ENCODE measurements around the gene TARS1.
"Not testable (repeated sequence)": the region's sequence is repeated elsewhere in the genome, so short reads cannot be mapped to it uniquely, and the experiment has no call there.

The TARS1 gene

DNA sequence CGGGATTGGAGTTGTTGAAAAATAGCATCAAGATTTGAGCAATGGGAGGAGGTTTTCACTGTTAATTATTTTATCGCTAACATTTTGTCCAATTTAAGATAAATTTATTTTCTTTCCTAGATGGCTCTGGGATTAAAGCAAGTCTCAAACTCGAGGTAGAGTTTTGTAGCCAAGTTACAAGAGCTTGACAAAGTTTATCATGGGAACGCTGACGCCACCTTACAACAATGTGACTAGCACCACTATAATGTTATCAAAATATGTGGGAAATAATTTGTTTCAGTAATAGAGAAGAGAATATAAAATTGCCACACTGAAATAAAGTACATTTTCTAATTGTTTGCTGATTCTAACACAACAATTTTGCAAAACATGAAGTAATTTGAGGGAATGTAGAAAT lies 19.8 kb upstream of the TARS1 start:
- no peaks in the 10 kb centered on the region for H3K4me1 ChIP-seq (ENCODE audit: control insufficient read depth, insufficient read depth, low read length)
- no peaks in the 10 kb centered on the region for H3K9me3 ChIP-seq (ENCODE audit: control insufficient read depth, low read length)
- no peak overlapping the region for H3K9ac ChIP-seq (ENCODE audit: low read length)
- no peaks in the 10 kb centered on the region for H3K27me3 ChIP-seq (ENCODE audit: control insufficient read depth, insufficient read depth, low read length)
- H3K4me3 ChIP-seq (ENCODE audit: low read length), result no peak overlapping the region
- no peaks in the 10 kb centered on the region for H3K36me3 ChIP-seq (ENCODE audit: control insufficient read depth, insufficient read depth, low read length)

DNA sequence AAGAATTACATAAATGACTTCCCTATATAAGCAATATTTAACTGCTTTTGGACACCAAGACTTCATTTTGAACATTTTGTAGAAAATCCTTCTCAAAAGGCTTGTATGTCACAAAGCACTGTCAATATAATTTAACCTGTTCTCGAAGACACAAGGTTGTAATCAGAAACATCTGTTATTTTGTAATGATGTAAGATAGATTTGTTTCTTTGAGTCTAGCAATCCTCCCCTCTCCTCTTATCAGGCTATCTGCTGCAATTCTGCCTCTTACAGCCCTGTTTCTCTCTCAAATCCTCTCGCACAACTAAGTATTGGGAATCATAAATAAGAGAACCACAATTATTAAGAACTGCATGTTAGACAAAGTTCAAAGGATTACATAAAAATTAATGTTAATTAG lies 18.6 kb upstream of the TARS1 start:
- H3K9me3 ChIP-seq (ENCODE audit: control insufficient read depth, low read length), result no peaks in the 10 kb centered on the region
- no peak overlapping the region for H3K9ac ChIP-seq (ENCODE audit: low read length)
- no peaks in the 10 kb centered on the region for H3K4me1 ChIP-seq (ENCODE audit: control insufficient read depth, insufficient read depth, low read length)
- no peaks in the 10 kb centered on the region for H3K36me3 ChIP-seq (ENCODE audit: control insufficient read depth, insufficient read depth, low read length)
- H3K4me3 ChIP-seq (ENCODE audit: low read length), result no peak overlapping the region
- no peaks in the 10 kb centered on the region for H3K27me3 ChIP-seq (ENCODE audit: control insufficient read depth, insufficient read depth, low read length)

DNA sequence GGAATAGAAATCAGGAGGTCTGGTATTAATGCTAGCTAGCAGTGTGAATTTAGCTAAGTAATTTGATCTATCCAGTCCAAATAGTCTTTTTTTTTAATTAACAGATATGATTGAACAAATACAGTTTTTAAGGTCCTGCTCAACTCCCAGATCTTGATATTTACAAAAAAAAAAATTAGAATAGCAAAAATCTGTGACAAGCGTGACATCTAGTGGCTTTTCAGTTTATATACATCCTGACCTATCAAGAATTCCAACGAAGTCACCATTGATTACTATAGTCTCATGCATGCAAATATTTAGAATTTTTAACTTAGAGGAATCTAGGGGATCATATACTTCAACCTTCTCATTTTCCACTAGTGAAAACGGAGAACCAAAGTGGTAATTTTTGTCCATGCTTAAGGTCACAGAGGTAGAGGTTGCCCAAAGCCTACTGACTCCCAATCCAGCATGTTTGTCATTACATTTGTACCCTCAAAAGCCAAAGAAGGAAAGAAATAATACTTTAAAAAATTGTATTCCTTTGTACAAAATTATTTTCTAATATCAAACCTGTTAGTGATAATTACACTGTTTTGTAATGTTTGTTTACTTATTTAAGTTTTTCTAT lies 17.6 kb upstream of the TARS1 start:
- H3K9ac ChIP-seq (ENCODE audit: low read length), result no peak overlapping the region
- H3K27me3 ChIP-seq (ENCODE audit: control insufficient read depth, insufficient read depth, low read length), result no peaks in the 10 kb centered on the region
- no peaks in the 10 kb centered on the region for H3K4me1 ChIP-seq (ENCODE audit: control insufficient read depth, insufficient read depth, low read length)
- no peaks in the 10 kb centered on the region for H3K36me3 ChIP-seq (ENCODE audit: control insufficient read depth, insufficient read depth, low read length)
- no peak overlapping the region for H3K4me3 ChIP-seq (ENCODE audit: low read length)
- H3K9me3 ChIP-seq (ENCODE audit: control insufficient read depth, low read length), result no peaks in the 10 kb centered on the region

DNA sequence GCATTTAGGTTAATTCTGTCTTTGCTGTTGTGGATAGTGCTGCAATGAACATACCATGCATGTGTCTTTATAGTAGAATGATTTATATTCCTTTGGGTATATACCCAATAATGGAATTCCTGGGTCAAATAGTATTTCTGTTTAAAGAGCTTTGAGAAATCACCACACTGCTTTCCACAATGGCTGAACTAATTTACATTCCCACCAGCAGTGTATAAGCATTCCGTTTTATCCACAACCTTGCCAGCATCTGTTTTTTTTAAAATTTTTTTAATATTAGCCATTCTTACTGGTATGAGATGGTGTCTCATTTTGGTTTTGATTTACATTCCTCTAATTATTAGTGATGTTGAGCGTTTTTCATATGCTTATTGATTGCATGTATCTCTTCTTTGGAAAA lies 15.5 kb upstream of the TARS1 start:
- Histone ChIP-seq H3K9me3 (ENCODE audit: control insufficient read depth, low read length) (no peaks in the 10 kb centered on the region), H3K4me1 (ENCODE audit: control insufficient read depth, insufficient read depth, low read length) (no peaks in the 10 kb centered on the region), H3K9ac (ENCODE audit: low read length) (no peak overlapping the region), H3K36me3 (ENCODE audit: control insufficient read depth, insufficient read depth, low read length) (no peaks in the 10 kb centered on the region), H3K27me3 (ENCODE audit: control insufficient read depth, insufficient read depth, low read length) (no peaks in the 10 kb centered on the region), H3K4me3 (ENCODE audit: low read length) (no peak overlapping the region)

DNA sequence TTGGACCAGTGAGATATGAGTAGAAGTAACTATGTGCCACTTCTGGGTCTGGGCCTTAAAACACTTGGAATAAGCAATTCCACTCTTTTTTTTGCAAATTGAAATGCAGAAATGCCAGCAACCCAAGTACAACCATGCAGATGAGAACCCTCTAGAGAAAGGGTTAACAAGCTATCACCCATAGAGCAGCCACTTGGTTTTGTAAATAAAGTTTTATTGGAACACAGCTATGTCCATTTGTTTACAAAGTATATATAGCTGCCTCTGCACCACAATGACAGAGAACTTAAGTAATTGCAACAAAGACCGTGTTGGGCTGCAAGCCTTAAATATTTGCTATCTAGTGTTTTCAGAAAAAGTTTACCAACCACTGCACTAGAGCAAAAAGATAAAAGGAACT lies 9.8 kb upstream of the TARS1 start:
- Histone ChIP-seq H3K4me1 (ENCODE audit: control insufficient read depth, insufficient read depth, low read length) (no peaks in the 10 kb centered on the region), H3K36me3 (ENCODE audit: control insufficient read depth, insufficient read depth, low read length) (no peaks in the 10 kb centered on the region), H3K27me3 (ENCODE audit: control insufficient read depth, insufficient read depth, low read length) (no peaks in the 10 kb centered on the region), H3K4me3 (ENCODE audit: low read length) (no peak overlapping the region), H3K9me3 (ENCODE audit: control insufficient read depth, low read length) (no peaks in the 10 kb centered on the region), H3K9ac (ENCODE audit: low read length) (no peak overlapping the region)

DNA sequence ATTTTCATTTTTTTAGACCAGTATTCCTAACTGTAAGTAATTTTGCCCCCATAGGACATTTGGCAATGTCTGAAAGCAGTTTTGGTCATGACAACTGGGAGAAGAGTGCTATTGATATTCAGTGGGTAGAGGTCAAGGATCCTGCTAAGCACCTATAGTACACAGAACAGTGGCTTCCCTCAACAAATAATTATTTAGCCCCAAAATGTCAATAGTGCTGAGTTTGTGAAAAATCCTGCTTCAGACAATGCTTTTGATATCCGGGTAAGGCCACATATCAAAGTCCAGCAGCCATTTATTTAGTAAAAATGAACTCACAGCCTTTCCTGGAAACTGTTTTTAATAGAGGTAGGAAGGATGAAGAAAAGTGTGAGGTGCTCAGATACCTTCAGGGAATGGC lies 8.1 kb upstream of the TARS1 start:
- no peak overlapping the region for H3K9ac ChIP-seq (ENCODE audit: low read length)
- H3K27me3 ChIP-seq (ENCODE audit: control insufficient read depth, insufficient read depth, low read length), result no peaks in the 10 kb centered on the region
- no peaks in the 10 kb centered on the region for H3K4me1 ChIP-seq (ENCODE audit: control insufficient read depth, insufficient read depth, low read length)
- H3K4me3 ChIP-seq (ENCODE audit: low read length), result no peak overlapping the region
- H3K36me3 ChIP-seq (ENCODE audit: control insufficient read depth, insufficient read depth, low read length), result no peaks in the 10 kb centered on the region
- H3K9me3 ChIP-seq (ENCODE audit: control insufficient read depth, low read length), result no peaks in the 10 kb centered on the region

DNA sequence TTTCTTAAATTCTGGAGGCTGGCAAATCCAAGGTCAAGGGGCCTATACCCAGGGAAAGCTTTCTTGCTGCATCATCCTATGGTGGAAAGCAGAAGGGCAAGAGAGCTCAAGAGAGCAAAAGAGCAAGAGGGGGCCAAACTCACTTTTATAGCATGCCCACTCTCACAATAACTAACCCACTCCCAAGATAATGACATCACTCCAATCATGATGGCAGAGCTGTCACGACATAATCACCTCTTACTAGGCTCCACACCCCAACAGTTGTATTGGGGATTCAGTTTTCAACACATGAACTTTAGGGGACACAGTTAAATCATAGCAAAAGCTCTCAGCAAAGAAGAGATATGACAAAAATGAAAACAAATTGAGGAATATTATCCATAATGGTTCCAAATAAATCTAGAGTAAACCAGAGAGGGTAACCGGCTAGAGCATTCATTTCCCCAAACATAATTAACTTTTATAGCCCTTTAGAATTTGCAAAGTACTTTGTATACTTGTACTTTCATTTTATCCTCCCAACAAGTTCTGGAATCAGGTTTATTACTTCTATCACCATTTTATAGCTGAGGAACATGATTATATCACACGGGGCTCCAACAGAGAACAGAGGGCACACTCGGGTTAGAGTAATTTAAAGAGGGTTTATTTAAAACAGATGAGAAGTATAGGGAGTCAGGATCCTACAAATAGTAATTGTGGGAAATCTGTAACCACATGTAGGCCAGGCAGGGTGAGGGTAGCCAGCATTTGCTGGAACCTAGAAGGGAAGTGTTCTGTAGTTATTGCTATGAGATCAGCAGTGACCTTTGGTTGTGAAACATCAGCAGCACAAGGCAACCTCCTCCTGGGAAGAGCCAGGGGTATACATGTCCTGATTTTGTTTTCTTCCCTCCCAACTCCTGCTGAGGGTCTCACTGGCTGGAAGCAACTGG lies 7.2 kb upstream of the TARS1 start:
- no peak overlapping the region for H3K9ac ChIP-seq (ENCODE audit: low read length)
- H3K9me3 ChIP-seq (ENCODE audit: control insufficient read depth, low read length), result no peaks in the 10 kb centered on the region
- H3K36me3 ChIP-seq (ENCODE audit: control insufficient read depth, insufficient read depth, low read length), result no peaks in the 10 kb centered on the region
- no peaks in the 10 kb centered on the region for H3K27me3 ChIP-seq (ENCODE audit: control insufficient read depth, insufficient read depth, low read length)
- no peak overlapping the region for H3K4me3 ChIP-seq (ENCODE audit: low read length)
- no peaks in the 10 kb centered on the region for H3K4me1 ChIP-seq (ENCODE audit: control insufficient read depth, insufficient read depth, low read length)

DNA sequence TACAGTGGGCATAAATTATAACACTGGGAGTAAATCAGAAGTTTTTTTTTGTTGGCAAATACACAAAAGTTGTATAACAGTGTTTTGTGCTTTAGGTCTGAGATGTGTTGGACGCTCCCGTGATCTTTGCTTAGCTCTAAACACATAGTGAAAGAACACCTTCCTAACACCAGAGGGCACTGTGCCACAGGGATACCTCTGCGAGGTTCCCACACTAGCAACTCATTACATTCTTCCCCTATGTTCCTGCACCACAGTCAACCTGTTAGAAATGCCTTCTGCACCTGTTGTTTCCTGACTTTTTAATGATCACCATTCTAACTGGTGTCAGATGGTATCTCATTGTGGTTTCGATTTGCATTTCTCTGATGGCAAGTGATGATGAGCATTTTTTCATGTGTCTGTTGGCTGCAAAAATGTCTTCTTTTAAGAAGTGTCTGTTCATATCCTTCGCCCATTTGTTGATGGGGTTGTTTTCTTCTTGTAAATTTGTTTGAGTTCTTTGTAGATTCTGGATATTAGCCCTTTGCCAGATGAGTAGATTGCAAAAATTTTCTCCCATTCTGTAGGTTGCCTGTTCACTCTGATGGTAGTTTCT lies 4.8 kb upstream of the TARS1 start:
- not testable (repeated sequence) for H3K9ac ChIP-seq (ENCODE audit: low read length); H3K9me3 ChIP-seq (ENCODE audit: control insufficient read depth, low read length); H3K27me3 ChIP-seq (ENCODE audit: control insufficient read depth, insufficient read depth, low read length); H3K36me3 ChIP-seq (ENCODE audit: control insufficient read depth, insufficient read depth, low read length); H3K4me3 ChIP-seq (ENCODE audit: low read length); H3K4me1 ChIP-seq (ENCODE audit: control insufficient read depth, insufficient read depth, low read length)

DNA sequence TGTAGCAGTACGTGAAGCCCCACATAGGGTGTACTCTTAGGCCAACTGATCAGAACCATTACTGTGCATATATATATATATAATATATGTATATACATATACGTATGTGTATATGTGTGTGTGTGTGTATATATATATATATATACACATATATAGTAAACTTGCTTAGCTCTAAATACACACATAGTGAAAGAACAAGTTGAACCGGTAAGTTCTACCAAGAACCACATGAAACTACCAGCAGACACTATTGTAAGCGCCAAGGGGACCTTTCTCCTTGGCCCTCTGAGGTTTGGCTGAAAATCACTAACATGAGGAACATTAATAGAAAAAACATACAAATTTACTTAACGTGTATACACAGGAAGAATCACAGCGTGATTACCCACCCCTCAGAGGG lies 1.8 kb upstream of the TARS1 start:
- Histone ChIP-seq H3K27me3 (ENCODE audit: control insufficient read depth, insufficient read depth, low read length) (no peaks in the 10 kb centered on the region), H3K4me3 (ENCODE audit: low read length) (peak overlapping the region; percentile 98), H3K4me1 (ENCODE audit: control insufficient read depth, insufficient read depth, low read length) (peaks cover 6% of the 10 kb centered on the region), H3K9me3 (ENCODE audit: control insufficient read depth, low read length) (no peaks in the 10 kb centered on the region), H3K9ac (ENCODE audit: low read length) (peak overlapping the region; percentile 89), H3K36me3 (ENCODE audit: control insufficient read depth, insufficient read depth, low read length) (no peaks in the 10 kb centered on the region)

DNA sequence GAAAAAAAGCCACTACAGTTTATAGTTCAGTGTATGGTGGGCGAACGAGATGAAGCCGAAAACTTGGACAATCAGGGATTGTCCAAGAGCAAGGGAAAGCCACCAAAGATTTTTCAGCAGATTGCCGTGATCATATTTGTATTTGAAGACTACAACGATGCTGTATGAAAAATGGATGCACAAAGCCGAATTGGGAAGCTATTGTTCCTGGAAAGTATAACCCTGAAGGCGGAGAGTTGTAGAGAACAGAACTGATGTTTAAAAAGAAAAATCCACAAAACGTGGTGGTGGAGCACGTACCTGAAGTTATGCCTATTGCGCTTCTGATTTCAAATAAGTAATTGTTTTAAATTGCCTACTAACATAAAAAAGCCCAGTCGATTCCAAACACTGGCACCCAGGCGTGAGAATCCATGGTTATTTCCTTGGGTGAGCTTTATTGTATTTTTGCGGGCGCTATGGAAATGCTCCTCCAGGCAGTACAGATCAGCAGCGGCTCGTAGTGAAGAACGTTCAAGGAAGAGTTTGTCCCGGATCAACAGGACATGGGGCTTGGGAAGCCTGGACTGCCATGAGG lies 772 bp upstream of the TARS1 start:
- no peaks in the 10 kb centered on the region for H3K27me3 ChIP-seq (ENCODE audit: control insufficient read depth, insufficient read depth, low read length)
- no peaks in the 10 kb centered on the region for H3K9me3 ChIP-seq (ENCODE audit: control insufficient read depth, low read length)
- H3K4me1 ChIP-seq (ENCODE audit: control insufficient read depth, insufficient read depth, low read length), result peaks cover 6% of the 10 kb centered on the region
- H3K4me3 ChIP-seq (ENCODE audit: low read length), result peak overlapping the region; percentile 98
- H3K36me3 ChIP-seq (ENCODE audit: control insufficient read depth, insufficient read depth, low read length), result no peaks in the 10 kb centered on the region
- H3K9ac ChIP-seq (ENCODE audit: low read length), result peak overlapping the region; percentile 89

DNA sequence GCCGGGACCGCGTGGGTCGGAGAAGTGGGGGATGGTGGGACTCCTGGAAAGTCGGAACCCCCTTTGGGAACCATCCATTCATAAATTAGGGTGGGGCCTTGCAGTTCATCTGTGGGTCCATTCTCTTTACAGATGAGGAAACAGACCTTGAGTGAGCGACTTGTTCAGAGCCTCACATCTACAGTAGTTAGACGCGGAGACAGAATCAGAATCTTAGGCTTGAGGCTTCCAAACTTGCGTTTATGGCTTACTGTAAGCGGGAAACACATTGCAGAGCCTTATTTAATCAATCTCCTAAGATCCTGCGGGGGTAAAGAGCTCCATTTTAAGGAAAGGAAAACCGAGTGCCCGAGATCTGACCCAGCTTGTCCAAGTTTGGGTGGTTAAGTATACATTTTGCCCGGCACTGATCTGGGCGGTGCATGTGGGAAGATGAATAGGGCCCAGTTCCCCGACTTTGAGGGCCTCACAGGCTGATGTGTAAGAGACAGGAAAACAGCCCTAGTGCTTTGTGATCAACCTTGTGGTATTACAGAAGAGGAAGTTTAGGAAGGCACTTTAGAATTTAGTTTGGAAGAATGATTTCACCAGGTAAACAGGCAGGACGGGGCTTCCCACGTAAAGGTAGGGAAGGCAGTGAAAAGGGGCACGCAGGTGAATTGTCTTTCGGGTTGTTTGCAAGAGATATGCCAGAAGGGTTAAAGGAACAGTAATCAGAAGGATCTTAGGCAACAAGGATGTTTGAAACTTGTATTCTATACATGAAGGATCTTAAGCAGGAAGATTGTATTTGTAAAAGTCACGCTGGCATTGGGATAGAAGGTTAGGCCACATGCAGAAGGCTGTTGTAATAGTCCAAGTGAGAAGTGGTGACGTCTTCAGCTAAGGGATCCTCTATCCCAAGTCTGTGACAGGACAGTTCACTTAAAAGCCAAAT lies 744 bp downstream of the TARS1 start:
- Histone ChIP-seq H3K27me3 (ENCODE audit: control insufficient read depth, insufficient read depth, low read length) (no peaks in the 10 kb centered on the region), H3K4me3 (ENCODE audit: low read length) (peak overlapping the region; percentile 96), H3K4me1 (ENCODE audit: control insufficient read depth, insufficient read depth, low read length) (peaks cover 6% of the 10 kb centered on the region), H3K9me3 (ENCODE audit: control insufficient read depth, low read length) (no peaks in the 10 kb centered on the region), H3K9ac (ENCODE audit: low read length) (peak overlapping the region; percentile 94), H3K36me3 (ENCODE audit: control insufficient read depth, insufficient read depth, low read length) (peaks cover 7% of the 10 kb centered on the region)

All from mucosa of stomach (tissue), 1 donor.